ENCODE data around the gene LYSMD3. TPM values are rescaled to one million over a fixed set of nuclear protein-coding genes. Genes with fewer than 3 reads are reported as not detected.

LYSMD3 gene
- total and polyA plus RNA-seq, 9 of the 15 experiments (the other 6 are each of a cell fraction or from before 2014, with no cell fraction given): 9.5 to 42.3 (median 20.7) TPM

DNA sequence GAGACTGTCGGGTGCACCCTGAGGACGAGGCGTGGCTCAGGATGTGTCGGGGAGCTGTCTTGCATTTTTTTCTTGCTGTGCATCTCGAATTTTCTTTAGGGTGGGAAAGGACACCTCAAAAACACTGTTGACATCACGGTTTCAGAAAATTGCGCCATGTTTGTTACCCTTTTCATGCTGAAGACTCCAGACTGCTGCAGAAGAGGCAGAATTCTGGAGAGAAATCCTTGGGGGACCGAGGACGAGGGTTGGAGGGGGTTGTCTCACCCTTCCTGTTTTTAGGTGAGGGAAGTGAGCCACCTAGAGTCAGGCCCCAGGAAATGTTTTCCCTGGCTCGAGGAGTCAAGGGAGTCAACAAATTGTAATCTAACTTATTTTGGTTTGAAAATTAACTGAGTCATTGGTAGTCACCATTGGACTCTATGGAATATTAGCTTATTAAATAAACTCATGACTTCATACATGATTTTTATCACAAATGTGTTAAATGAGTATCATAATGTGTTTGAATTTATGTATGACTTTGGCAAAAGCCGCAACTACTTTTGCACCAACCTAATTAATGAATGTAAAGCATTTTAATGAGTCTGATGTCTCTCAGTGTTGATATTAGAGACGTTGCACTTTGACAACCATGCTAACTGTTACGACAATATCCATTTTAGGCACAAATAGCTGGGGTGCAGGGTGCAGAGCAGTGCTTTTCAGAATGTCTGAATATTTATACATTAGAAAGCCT, 724 bp upstream of the LYSMD3 start (continued):
- no peak for TF ChIP-seq GMEB1 (CRISPR knock-in tag; IDR thresholded peaks at IDR 0.05)
- no peak for TF ChIP-seq PHF20 (IDR thresholded peaks at IDR 0.05; ENCODE audit: partially characterized antibody)
- TF ChIP-seq, protein P1, sequence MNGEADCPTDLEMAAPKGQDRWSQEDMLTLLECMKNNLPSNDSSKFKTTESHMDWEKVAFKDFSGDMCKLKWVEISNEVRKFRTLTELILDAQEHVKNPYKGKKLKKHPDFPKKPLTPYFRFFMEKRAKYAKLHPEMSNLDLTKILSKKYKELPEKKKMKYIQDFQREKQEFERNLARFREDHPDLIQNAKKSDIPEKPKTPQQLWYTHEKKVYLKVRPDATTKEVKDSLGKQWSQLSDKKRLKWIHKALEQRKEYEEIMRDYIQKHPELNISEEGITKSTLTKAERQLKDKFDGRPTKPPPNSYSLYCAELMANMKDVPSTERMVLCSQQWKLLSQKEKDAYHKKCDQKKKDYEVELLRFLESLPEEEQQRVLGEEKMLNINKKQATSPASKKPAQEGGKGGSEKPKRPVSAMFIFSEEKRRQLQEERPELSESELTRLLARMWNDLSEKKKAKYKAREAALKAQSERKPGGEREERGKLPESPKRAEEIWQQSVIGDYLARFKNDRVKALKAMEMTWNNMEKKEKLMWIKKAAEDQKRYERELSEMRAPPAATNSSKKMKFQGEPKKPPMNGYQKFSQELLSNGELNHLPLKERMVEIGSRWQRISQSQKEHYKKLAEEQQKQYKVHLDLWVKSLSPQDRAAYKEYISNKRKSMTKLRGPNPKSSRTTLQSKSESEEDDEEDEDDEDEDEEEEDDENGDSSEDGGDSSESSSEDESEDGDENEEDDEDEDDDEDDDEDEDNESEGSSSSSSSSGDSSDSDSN (IDR thresholded peaks at IDR 0.05; ENCODE audit: borderline replicate concordance in 1 of 2, low read depth in 2 of 2, low read length in 2 of 2): 0 out of 4 replicates have a peak, but pooled peaks of 1 of the 2 experiments have one; percentile 57
- 0 out of 2 replicates have a peak, but pooled peaks have one; percentile 1 for TF ChIP-seq GABPB1 (CRISPR knock-in tag; IDR thresholded peaks at IDR 0.05)
- no peak for TF ChIP-seq E2F3 (CRISPR knock-in tag; IDR thresholded peaks at IDR 0.05)
- no peak for TF ChIP-seq TBP (optimal IDR thresholded peaks at IDR 0.05; ENCODE audit: low read depth, low read length)
- TF ChIP-seq ZNF589 (CRISPR knock-in tag; IDR thresholded peaks at IDR 0.05; ENCODE audit: low read depth): no peak
- no peak; the same call in 1 of the 2 replicates for TF ChIP-seq NFRKB (IDR thresholded peaks at IDR 0.05; ENCODE audit: low read depth)
- TF ChIP-seq DACH1 (IDR thresholded peaks at IDR 0.05; ENCODE audit: partially characterized antibody): peak; percentile 60
- TF ChIP-seq ZNF282 (CRISPR knock-in tag; IDR thresholded peaks at IDR 0.05): no peak
- no peak for TF ChIP-seq SP2 (IDR thresholded peaks at IDR 0.05; ENCODE audit: extremely low read depth, low read depth, low read length, poor library complexity, severe bottlenecking)
- TF ChIP-seq, protein P2, sequence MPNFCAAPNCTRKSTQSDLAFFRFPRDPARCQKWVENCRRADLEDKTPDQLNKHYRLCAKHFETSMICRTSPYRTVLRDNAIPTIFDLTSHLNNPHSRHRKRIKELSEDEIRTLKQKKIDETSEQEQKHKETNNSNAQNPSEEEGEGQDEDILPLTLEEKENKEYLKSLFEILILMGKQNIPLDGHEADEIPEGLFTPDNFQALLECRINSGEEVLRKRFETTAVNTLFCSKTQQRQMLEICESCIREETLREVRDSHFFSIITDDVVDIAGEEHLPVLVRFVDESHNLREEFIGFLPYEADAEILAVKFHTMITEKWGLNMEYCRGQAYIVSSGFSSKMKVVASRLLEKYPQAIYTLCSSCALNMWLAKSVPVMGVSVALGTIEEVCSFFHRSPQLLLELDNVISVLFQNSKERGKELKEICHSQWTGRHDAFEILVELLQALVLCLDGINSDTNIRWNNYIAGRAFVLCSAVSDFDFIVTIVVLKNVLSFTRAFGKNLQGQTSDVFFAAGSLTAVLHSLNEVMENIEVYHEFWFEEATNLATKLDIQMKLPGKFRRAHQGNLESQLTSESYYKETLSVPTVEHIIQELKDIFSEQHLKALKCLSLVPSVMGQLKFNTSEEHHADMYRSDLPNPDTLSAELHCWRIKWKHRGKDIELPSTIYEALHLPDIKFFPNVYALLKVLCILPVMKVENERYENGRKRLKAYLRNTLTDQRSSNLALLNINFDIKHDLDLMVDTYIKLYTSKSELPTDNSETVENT (CRISPR knock-in tag; IDR thresholded peaks at IDR 0.05): no peak
- no peak for TF ChIP-seq ERF (CRISPR knock-in tag; IDR thresholded peaks at IDR 0.05)
- TF ChIP-seq NCOA1 (IDR thresholded peaks at IDR 0.05; ENCODE audit: low read depth): 0 out of 2 replicates have a peak, but pooled peaks have one; percentile 4
- TF ChIP-seq MLX (CRISPR knock-in tag; conservative IDR thresholded peaks at IDR 0.05): no peak
- TF ChIP-seq ARNT (IDR thresholded peaks at IDR 0.05): peak in 1 of 2 experiments; percentile 40; a peak in 2 of 4 replicates
- 0 out of 4 replicates have a peak, but pooled peaks of 1 of the 2 experiments have one; percentile 17 for TF ChIP-seq FOXK2 (conservative IDR thresholded peaks at IDR 0.05 in 1 of 2, IDR thresholded peaks at IDR 0.05 in 1 of 2; ENCODE audit: low read depth in 2 of 2)
- TF ChIP-seq ILK (tag; IDR thresholded peaks at IDR 0.05; ENCODE audit: borderline replicate concordance, low read depth): no peak
- TF ChIP-seq FOXJ2 (tag; IDR thresholded peaks at IDR 0.05): no peak; the same call in 1 of the 2 replicates
- no peak for TF ChIP-seq HEY1 (CRISPR knock-in tag; IDR thresholded peaks at IDR 0.05; ENCODE audit: borderline replicate concordance)
- TF ChIP-seq KDM2B (CRISPR knock-in tag; IDR thresholded peaks at IDR 0.05): 0 out of 2 replicates have a peak, but pooled peaks have one; percentile 19

Measured in K562 (cell line).